Fibroblast of lung (primary cell): ENCODE data around the gene GGCX. TPM values are rescaled to one million over a fixed set of nuclear protein-coding genes. Genes with fewer than 3 reads are reported as not detected.

ENCODE experiments used
- DNase-seq, 2 donors: peaks; one replicate each; pipeline versions ENCODE4 v3.0.0 to v3.0.0-alpha.2; 2010; ENCODE audit warnings: low read depth in 2 of 2
- H2AFZ ChIP-seq: 2 replicates; pipeline ENCODE4 v1.5.1; 2012; ENCODE audit warnings: low read length, control low read depth, inconsistent platforms
- H3K27ac ChIP-seq: 2 replicates; pipeline ENCODE4 v1.5.1; 2011; ENCODE audit warnings: low read length, control low read depth; ENCODE audit not compliant: insufficient read depth
- H3K27me3 ChIP-seq: 2 replicates; pipeline ENCODE4 v1.5.1; 2011; ENCODE audit warnings: mild to moderate bottlenecking, low read length; ENCODE audit not compliant: control insufficient read depth, insufficient read depth
- H3K36me3 ChIP-seq: 2 replicates; pipeline ENCODE4 v1.5.1; 2011; ENCODE audit warnings: low read length; ENCODE audit not compliant: control insufficient read depth, insufficient read depth
- H3K4me1 ChIP-seq: 2 replicates; pipeline ENCODE4 v1.5.1; 2011; ENCODE audit warnings: low read length; ENCODE audit not compliant: control insufficient read depth, insufficient read depth; ENCODE audit errors: extremely low read depth
- H3K4me2 ChIP-seq: 2 replicates; pipeline ENCODE4 v1.5.1; 2011; ENCODE audit warnings: low read length, control low read depth; ENCODE audit not compliant: insufficient read depth; ENCODE audit errors: extremely low read depth
- H3K4me3 ChIP-seq, 4 experiments: fragments of 200-600 bp in 1 of 4; sonication (generic) in 1 of 4; replicated peaks in 1 of 4; 2 replicates each; pipeline ENCODE4 v1.5.1; 2011 to 2016; ENCODE audit warnings: low read length in 4 of 4, low read depth in 3 of 4, mild to moderate bottlenecking in 3 of 4, control low read depth in 2 of 4, inconsistent platforms in 1 of 4, mixed read lengths in 1 of 4; ENCODE audit not compliant: insufficient read depth in 1 of 4; ENCODE audit errors: control extremely low read depth in 1 of 4
- H3K79me2 ChIP-seq: 2 replicates; pipeline ENCODE4 v1.5.1; 2012; ENCODE audit warnings: mild to moderate bottlenecking, low read length, inconsistent platforms; ENCODE audit not compliant: control insufficient read depth, insufficient read depth
- H3K9ac ChIP-seq: 2 replicates; pipeline ENCODE4 v1.5.1; 2011; ENCODE audit warnings: mild to moderate bottlenecking, low read length, control low read depth; ENCODE audit not compliant: insufficient read depth
- H3K9me3 ChIP-seq: 2 replicates; pipeline ENCODE4 v1.5.1; 2012; ENCODE audit warnings: low read depth, low read length; ENCODE audit not compliant: control insufficient read depth, insufficient read depth
- H4K20me1 ChIP-seq: 2 replicates; pipeline ENCODE4 v1.5.1; 2011; ENCODE audit warnings: low read length; ENCODE audit not compliant: control insufficient read depth, insufficient read depth; ENCODE audit errors: extremely low read depth
- EZH2 ChIP-seq: IDR thresholded peaks from 2 replicates; pipeline ENCODE4 v1.5.1; 2012; ENCODE audit warnings: low read length, control low read depth, mild to moderate bottlenecking; ENCODE audit errors: missing control alignments
- polyA plus RNA-seq, 2 donors: library from polyadenylated mRNA; depleted of rRNA in 1 of 2; stranded (reverse) in 1 of 2; unstranded in 1 of 2; fragments of >200 nt; gene quantifications; 2 replicates each; pipeline ENCODE4 v1.2.1, GENCODE V29; 2011 to 2012; ENCODE audit warnings: missing spikeins in 1 of 2
- total RNA-seq: library from RNA; depleted of rRNA; stranded (reverse); fragments of >200 nt; gene quantifications from 2 replicates; pipeline ENCODE4 v1.2.1, GENCODE V29; 2014
- TF ChIP-seq, protein P1 (sequence below), 2 donors: IDR thresholded peaks in 1 of 2; conservative IDR thresholded peaks in 1 of 2; 1 replicate in 1 of 2; 2 replicates in 1 of 2; pipeline ENCODE4 v1.5.1; 2011 to 2012; ENCODE audit warnings: low read length in 2 of 2, control low read depth in 1 of 2, inconsistent platforms in 1 of 2, low read depth in 1 of 2, mild to moderate bottlenecking in 1 of 2

The GGCX gene
- total and polyA plus RNA-seq, 2 donors (not counting 1 experiment from before 2014, with no cell fraction given): 34.4 to 46.1 TPM

DNA sequence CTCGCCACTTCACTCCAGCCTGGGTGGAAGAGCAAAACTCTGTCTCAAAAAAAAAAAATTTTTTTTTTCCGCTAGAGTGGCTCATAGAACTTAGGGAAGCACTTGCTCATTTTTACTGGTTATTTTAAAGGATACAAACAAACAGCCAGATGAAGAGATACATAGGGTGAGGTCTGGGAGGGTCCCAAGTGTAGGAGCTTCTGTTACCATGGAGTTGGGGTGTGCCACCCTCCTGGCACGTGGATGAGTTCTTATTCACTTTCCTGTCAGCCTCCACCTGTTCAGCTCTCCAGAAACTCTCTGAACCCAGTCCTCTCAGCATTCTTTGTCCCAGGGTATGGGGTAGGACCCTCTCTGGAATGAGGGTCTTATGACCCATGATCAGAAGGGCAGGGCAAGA lies 27.2 kb downstream of the GGCX start:
- Histone ChIP-seq H4K20me1 (no peaks in the 10 kb centered on the region), H3K4me2 (no peak overlapping the region), H3K9ac (no peak overlapping the region), H3K79me2 (peaks cover 14% of the 10 kb centered on the region), H3K36me3 (no peaks in the 10 kb centered on the region), H3K27me3 (no peaks in the 10 kb centered on the region), H2AFZ (no peak overlapping the region), H3K4me3 (no peak overlapping the region), H3K27ac (no peak overlapping the region), H3K4me1 (peaks cover 5% of the 10 kb centered on the region), H3K9me3 (no peaks in the 10 kb centered on the region)
- no peak for TF ChIP-seq EZH2
- TF ChIP-seq, protein P1, sequence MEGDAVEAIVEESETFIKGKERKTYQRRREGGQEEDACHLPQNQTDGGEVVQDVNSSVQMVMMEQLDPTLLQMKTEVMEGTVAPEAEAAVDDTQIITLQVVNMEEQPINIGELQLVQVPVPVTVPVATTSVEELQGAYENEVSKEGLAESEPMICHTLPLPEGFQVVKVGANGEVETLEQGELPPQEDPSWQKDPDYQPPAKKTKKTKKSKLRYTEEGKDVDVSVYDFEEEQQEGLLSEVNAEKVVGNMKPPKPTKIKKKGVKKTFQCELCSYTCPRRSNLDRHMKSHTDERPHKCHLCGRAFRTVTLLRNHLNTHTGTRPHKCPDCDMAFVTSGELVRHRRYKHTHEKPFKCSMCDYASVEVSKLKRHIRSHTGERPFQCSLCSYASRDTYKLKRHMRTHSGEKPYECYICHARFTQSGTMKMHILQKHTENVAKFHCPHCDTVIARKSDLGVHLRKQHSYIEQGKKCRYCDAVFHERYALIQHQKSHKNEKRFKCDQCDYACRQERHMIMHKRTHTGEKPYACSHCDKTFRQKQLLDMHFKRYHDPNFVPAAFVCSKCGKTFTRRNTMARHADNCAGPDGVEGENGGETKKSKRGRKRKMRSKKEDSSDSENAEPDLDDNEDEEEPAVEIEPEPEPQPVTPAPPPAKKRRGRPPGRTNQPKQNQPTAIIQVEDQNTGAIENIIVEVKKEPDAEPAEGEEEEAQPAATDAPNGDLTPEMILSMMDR (conservative IDR thresholded peaks at IDR 0.05 in 1 of 2, IDR thresholded peaks at IDR 0.05 in 1 of 2; ENCODE audit: low read depth in 1 of 2, low read length in 2 of 2): no peak
- DNase-seq: no peak

DNA sequence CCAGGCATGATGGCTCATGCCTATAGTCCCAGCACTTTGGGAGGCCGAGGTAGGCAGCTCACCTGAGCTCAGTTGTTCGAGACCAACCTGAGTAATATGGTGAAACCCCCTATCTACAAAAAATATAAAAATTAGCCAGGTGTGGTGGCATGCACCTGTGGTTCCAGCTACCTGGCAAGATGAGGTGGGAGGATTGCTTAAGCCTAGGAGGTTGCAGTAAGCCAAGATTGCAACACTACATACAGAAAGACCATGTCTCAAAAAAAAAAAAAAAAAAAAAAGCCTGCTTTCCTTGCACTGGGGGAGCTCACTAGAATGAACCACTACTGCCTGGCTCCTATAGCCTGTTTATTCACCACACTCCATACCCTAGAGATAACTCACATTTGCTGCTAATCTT lies 29.7 kb downstream of the GGCX start:
- peaks cover 3% of the 10 kb centered on the region for H3K27me3 ChIP-seq
- no peaks in the 10 kb centered on the region for H4K20me1 ChIP-seq
- no peak overlapping the region for H3K4me2 ChIP-seq
- H3K4me3 ChIP-seq: no peak overlapping the region
- no peak overlapping the region for H3K9ac ChIP-seq
- no peak for DNase-seq
- H3K36me3 ChIP-seq: no peaks in the 10 kb centered on the region
- H2AFZ ChIP-seq: no peak overlapping the region
- H3K79me2 ChIP-seq: no peaks in the 10 kb centered on the region
- TF ChIP-seq EZH2: no peak
- TF ChIP-seq, protein P1 (conservative IDR thresholded peaks at IDR 0.05 in 1 of 2, IDR thresholded peaks at IDR 0.05 in 1 of 2; ENCODE audit: low read depth in 1 of 2, low read length in 2 of 2): no peak
- no peak overlapping the region for H3K27ac ChIP-seq
- no peaks in the 10 kb centered on the region for H3K4me1 ChIP-seq
- no peaks in the 10 kb centered on the region for H3K9me3 ChIP-seq

DNA sequence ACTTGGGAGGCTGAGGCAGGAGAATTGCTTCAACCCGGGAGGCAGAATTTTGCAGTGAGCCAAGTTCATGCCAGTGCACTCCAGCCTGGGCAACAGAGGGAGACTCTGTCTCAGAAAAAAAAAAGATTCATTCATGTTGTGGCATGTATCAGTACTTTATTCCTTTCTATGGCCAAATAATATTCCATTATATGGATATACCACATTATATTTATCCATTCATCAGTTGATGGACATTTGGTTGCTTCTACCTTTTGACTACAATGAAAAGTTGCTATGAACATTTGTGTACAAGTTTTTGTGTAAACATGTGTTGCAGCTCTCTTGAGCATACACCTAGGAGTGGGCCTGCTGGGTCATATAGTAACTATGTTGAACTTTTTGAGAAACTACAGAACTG lies 31.5 kb downstream of the GGCX start:
- no peaks in the 10 kb centered on the region for H3K4me1 ChIP-seq
- H3K9ac ChIP-seq: no peak overlapping the region
- no peak overlapping the region for H3K4me2 ChIP-seq
- no peak overlapping the region for H3K27ac ChIP-seq
- no peaks in the 10 kb centered on the region for H4K20me1 ChIP-seq
- no peak for TF ChIP-seq EZH2
- TF ChIP-seq, protein P1 (conservative IDR thresholded peaks at IDR 0.05 in 1 of 2, IDR thresholded peaks at IDR 0.05 in 1 of 2; ENCODE audit: low read depth in 1 of 2, low read length in 2 of 2): no peak
- H3K27me3 ChIP-seq: peaks cover 3% of the 10 kb centered on the region
- H2AFZ ChIP-seq: no peak overlapping the region
- H3K79me2 ChIP-seq: no peaks in the 10 kb centered on the region
- H3K9me3 ChIP-seq: no peaks in the 10 kb centered on the region
- no peak for DNase-seq
- H3K36me3 ChIP-seq: no peaks in the 10 kb centered on the region
- H3K4me3 ChIP-seq: no peak overlapping the region
